Measurements from ENCODE around the gene RPP25. TPM values are rescaled to one million over a fixed set of nuclear protein-coding genes. Genes with fewer than 3 reads are reported as not detected.
A peak's percentile ranks its signal among the peaks of the same experiment; 100 is the strongest.

The RPP25 gene
- total and polyA plus RNA-seq, 2 of the 13 experiments (the other 11 are each of a cell fraction or from before 2014, with no cell fraction given): 0.05 to 0.11 TPM

DNA sequence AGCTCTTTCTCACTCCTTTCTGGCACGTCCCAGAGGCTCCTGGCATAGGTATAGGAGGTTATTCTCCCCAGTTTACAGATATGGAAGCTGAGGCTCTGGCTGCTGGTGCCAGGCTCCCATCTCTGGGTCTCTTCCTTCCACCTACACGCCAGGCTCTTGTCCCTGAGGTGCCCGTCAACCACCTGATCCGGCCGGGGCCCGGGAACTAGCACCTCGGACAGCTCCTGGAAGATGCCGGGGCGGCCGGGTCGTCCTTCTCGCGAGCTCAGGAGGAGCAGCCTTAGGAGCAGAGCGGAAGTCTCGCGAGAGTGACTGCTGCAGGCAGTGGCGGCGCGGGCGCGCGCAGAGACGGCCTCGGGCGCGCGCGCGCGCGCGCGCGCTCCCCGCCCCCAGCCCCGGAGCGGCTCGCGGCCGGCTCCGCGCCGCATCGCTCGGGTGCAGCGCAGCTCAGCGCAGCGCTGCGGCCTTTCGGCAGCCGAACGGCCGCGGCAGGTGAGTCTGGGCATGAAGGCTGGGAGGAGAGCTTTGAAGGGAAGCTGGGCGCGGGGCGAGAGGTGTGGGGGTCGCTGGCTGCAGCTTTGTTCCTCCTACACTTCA, 38.7 kb upstream of the RPP25 start, which contains the start of gene SCAMP5 (continued):
- TF ChIP-seq NCOA2 (CRISPR knock-in tag; IDR thresholded peaks at IDR 0.05): peak; percentile 74
- peak; percentile 77; the same call in 1 of the 2 replicates for TF ChIP-seq ETV6 (CRISPR knock-in tag; conservative IDR thresholded peaks at IDR 0.05)
- no peak for TF ChIP-seq PCBP1 (IDR thresholded peaks at IDR 0.05; ENCODE audit: borderline replicate concordance, low read depth, low read length)
- TF ChIP-seq SUZ12 (IDR thresholded peaks at IDR 0.05; ENCODE audit: low read depth, low read length): no peak
- peak; percentile 72 for TF ChIP-seq ZMYM4 (CRISPR knock-in tag; IDR thresholded peaks at IDR 0.05)
- TF ChIP-seq ZNF468 (CRISPR knock-in tag; IDR thresholded peaks at IDR 0.05): no peak
- peak; percentile 95 for TF ChIP-seq MXI1 (IDR thresholded peaks at IDR 0.05; ENCODE audit: borderline replicate concordance, low read depth, low read length)
- TF ChIP-seq, protein P1, sequence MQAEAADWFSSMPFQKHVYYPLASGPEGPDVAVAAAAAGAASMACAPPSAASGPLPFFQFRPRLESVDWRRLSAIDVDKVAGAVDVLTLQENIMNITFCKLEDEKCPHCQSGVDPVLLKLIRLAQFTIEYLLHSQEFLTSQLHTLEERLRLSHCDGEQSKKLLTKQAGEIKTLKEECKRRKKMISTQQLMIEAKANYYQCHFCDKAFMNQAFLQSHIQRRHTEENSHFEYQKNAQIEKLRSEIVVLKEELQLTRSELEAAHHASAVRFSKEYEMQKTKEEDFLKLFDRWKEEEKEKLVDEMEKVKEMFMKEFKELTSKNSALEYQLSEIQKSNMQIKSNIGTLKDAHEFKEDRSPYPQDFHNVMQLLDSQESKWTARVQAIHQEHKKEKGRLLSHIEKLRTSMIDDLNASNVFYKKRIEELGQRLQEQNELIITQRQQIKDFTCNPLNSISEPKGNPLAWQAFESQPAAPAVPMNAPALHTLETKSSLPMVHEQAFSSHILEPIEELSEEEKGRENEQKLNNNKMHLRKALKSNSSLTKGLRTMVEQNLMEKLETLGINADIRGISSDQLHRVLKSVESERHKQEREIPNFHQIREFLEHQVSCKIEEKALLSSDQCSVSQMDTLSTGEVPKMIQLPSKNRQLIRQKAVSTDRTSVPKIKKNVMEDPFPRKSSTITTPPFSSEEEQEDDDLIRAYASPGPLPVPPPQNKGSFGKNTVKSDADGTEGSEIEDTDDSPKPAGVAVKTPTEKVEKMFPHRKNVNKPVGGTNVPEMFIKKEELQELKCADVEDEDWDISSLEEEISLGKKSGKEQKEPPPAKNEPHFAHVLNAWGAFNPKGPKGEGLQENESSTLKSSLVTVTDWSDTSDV (CRISPR knock-in tag; IDR thresholded peaks at IDR 0.05): peak; percentile 77; the same call in 1 of the 2 replicates
- TF ChIP-seq FOXP1 (IDR thresholded peaks at IDR 0.05): no peak
- TF ChIP-seq FOXP1 (CRISPR knock-in tag; IDR thresholded peaks at IDR 0.05): no peak
- peak; percentile 66; the same call in 1 of the 2 replicates for TF ChIP-seq ZNF263 (CRISPR knock-in tag; IDR thresholded peaks at IDR 0.05)
- TF ChIP-seq TCF7L2 (IDR thresholded peaks at IDR 0.05; ENCODE audit: low read depth, low read length): no peak
- TF ChIP-seq, protein P2, sequence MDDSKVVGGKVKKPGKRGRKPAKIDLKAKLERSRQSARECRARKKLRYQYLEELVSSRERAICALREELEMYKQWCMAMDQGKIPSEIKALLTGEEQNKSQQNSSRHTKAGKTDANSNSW (CRISPR knock-in tag; IDR thresholded peaks at IDR 0.05; ENCODE audit: borderline replicate concordance): no peak
- no peak for TF ChIP-seq NCOA5 (CRISPR knock-in tag; IDR thresholded peaks at IDR 0.05)
- TF ChIP-seq ZBTB20 (CRISPR knock-in tag; IDR thresholded peaks at IDR 0.05; ENCODE audit: borderline replicate concordance, low read depth): peak; percentile 86; the same call in 1 of the 2 replicates
- TF ChIP-seq, protein P3, sequence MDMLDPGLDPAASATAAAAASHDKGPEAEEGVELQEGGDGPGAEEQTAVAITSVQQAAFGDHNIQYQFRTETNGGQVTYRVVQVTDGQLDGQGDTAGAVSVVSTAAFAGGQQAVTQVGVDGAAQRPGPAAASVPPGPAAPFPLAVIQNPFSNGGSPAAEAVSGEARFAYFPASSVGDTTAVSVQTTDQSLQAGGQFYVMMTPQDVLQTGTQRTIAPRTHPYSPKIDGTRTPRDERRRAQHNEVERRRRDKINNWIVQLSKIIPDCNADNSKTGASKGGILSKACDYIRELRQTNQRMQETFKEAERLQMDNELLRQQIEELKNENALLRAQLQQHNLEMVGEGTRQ (IDR thresholded peaks at IDR 0.05; ENCODE audit: low read depth, low read length): no peak
- TF ChIP-seq, protein P3 (CRISPR knock-in tag; IDR thresholded peaks at IDR 0.05; ENCODE audit: borderline replicate concordance): no peak
- no peak for TF ChIP-seq SMYD3 (CRISPR knock-in tag; IDR thresholded peaks at IDR 0.05)
- TF ChIP-seq HNF4G (IDR thresholded peaks at IDR 0.05; ENCODE audit: borderline replicate concordance, low read depth, low read length): no peak
- no peak for TF ChIP-seq HNF4G (CRISPR knock-in tag; IDR thresholded peaks at IDR 0.05; ENCODE audit: borderline replicate concordance, low read depth)
- TF ChIP-seq ZSCAN29 (CRISPR knock-in tag; conservative IDR thresholded peaks at IDR 0.05): no peak
- TF ChIP-seq TEAD3 (CRISPR knock-in tag; optimal IDR thresholded peaks at IDR 0.05; ENCODE audit: borderline replicate concordance): peak; percentile 89
- TF ChIP-seq MIER2 (CRISPR knock-in tag; IDR thresholded peaks at IDR 0.05): peak; percentile 99
- peak; percentile 68 for TF ChIP-seq HIVEP1 (CRISPR knock-in tag; IDR thresholded peaks at IDR 0.05)
- no peak for TF ChIP-seq RARG (CRISPR knock-in tag; IDR thresholded peaks at IDR 0.05; ENCODE audit: low read depth)
- no peak for TF ChIP-seq CC2D1A (CRISPR knock-in tag; IDR thresholded peaks at IDR 0.05)
- 0 out of 2 replicates have a peak, but pooled peaks have one; percentile 64 for TF ChIP-seq SNAI1 (CRISPR knock-in tag; IDR thresholded peaks at IDR 0.05; ENCODE audit: borderline replicate concordance)
- TF ChIP-seq WIZ (CRISPR knock-in tag; IDR thresholded peaks at IDR 0.05): peak; percentile 94
- 0 out of 2 replicates have a peak, but pooled peaks have one; percentile 27 for TF ChIP-seq NFYB (CRISPR knock-in tag; IDR thresholded peaks at IDR 0.05)
- no peak for TF ChIP-seq ZKSCAN1 (IDR thresholded peaks at IDR 0.05; ENCODE audit: low read length)

Data from HepG2 (cell line).